VCaP (cell line): ENCODE results near the gene MT1A.

Experiments used
- H3K27ac ChIP-seq: fragments of 450-650 bp; 2 replicates; pipeline ENCODE4 v1.5.1; 2017
- TF ChIP-seq, protein P1 (sequence below): fragments of 450-650 bp; conservative IDR thresholded peaks from 2 replicates; pipeline ENCODE4 v1.5.1; 2017; ENCODE audit warnings: mild to moderate bottlenecking, moderate library complexity

Gene MT1A

DNA sequence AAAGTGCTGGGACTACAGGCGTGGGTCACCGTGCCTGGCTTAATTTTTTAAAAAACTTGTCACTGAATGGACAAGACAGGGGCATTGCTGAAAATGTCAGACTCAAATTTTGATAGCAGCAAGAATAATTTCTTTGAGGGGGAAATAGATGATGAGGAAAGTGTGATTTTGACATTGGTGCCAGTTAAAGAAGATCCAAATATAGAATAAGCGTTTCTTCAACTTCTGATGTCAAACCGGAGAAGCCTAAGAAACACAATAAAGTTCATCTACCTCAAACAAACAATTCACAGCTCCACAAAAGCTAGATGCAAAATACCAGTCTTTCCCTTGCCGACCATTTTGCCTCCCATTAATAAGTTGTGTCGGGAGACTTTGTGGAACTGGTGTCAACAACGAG, 48.3 kb downstream of the MT1A start:
- no peak overlapping the region for H3K27ac ChIP-seq
- TF ChIP-seq, protein P1, sequence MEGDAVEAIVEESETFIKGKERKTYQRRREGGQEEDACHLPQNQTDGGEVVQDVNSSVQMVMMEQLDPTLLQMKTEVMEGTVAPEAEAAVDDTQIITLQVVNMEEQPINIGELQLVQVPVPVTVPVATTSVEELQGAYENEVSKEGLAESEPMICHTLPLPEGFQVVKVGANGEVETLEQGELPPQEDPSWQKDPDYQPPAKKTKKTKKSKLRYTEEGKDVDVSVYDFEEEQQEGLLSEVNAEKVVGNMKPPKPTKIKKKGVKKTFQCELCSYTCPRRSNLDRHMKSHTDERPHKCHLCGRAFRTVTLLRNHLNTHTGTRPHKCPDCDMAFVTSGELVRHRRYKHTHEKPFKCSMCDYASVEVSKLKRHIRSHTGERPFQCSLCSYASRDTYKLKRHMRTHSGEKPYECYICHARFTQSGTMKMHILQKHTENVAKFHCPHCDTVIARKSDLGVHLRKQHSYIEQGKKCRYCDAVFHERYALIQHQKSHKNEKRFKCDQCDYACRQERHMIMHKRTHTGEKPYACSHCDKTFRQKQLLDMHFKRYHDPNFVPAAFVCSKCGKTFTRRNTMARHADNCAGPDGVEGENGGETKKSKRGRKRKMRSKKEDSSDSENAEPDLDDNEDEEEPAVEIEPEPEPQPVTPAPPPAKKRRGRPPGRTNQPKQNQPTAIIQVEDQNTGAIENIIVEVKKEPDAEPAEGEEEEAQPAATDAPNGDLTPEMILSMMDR: no peak

DNA sequence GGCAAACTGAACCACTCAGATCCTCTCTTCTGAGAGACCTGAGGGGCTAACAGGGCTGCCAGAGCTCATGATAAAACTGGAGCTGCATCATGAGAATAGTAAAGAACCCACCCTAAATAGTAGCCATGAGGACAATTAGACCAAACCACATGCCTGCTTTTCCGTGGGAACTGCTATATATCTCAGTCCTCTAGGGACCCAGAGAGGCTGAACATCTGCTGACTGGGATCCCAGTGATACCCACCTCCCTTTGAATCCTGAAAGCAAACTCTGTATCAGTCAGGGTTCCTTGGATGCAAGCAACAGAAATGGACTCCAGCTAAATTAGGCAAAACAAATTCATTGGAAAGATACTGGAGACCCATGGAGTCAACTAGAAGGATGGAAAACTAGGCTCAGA, 50.3 kb downstream of the MT1A start:
- no peak overlapping the region for H3K27ac ChIP-seq
- TF ChIP-seq, protein P1: no peak

DNA sequence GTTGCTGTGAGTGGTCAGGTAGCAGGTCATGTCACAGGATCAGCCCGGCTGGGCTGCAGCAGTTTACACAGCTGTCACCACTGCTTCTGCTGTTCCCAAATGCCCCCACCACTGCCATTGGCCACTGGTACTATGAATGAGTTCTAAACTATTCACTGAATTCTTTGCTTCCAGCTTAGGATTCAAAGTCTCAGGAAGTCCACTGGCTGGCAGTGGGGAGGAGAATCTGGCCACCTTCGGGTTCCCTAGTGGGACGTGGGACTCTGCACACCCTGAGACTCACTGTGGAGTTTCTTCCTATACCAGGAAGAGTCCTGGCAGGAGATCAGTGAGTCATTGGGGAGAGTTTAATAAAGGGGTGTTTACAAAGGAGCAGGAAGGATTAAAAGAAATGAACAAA, 50.7 kb downstream of the MT1A start:
- TF ChIP-seq, protein P1: no peak
- no peak overlapping the region for H3K27ac ChIP-seq
